WTC11 (cell line): Measurements from ENCODE around the gene MEN1. TPM values are rescaled to one million over a fixed set of nuclear protein-coding genes. Genes with fewer than 3 reads are reported as not detected.
A peak's percentile ranks its signal among the peaks of the same experiment; 100 is the strongest.

Experiments
- ATAC-seq: fragments of 200-7000 bp; cut with Tn5 transposase; 2 replicates; pipeline ENCODE4 v1.10.0; 2021; ENCODE audit warnings: mild to moderate bottlenecking, moderate library complexity
- CTCF ChIA-PET: fragments of 300-600 bp; sonication (Branson Sonifier 250); formaldehyde crosslinking; loops from one replicate; lab custom pipeline; 2021; ENCODE audit warnings: antibody characterized with exemption; lab: Charles Lee
- POLR2A ChIA-PET: fragments of 350-600 bp; sonication (Branson Sonifier 250); formaldehyde crosslinking; loops from one replicate; lab custom pipeline; 2021; ENCODE audit warnings: antibody characterized with exemption; lab: Charles Lee
- DNase-seq: peaks from one replicate; pipeline ENCODE4 v3.0.0; 2021; ENCODE audit warnings: low spot score
- H3K27ac Mint-ChIP-seq: 2 replicates; pipeline ENCODE4 v1.8.0; 2021; ENCODE audit warnings: mixed read lengths
- H3K27me3 Mint-ChIP-seq: 2 replicates; pipeline ENCODE4 v1.8.0; 2021; ENCODE audit warnings: low read depth, mild to moderate bottlenecking, moderate library complexity, mixed read lengths
- H3K36me3 Mint-ChIP-seq: 2 replicates; pipeline ENCODE4 v1.8.0; 2021; ENCODE audit warnings: mixed read lengths
- H3K4me1 Mint-ChIP-seq: 2 replicates; pipeline ENCODE4 v1.8.0; 2022; ENCODE audit warnings: mixed read lengths
- H3K4me3 Mint-ChIP-seq: 2 replicates; pipeline ENCODE4 v1.8.0; 2021; ENCODE audit warnings: mild to moderate bottlenecking, moderate library complexity, mixed read lengths
- H3K9me3 Mint-ChIP-seq: 2 replicates; pipeline ENCODE4 v1.8.0; 2021; ENCODE audit warnings: mixed read lengths
- CBFB ChIP-seq: sonication (generic); formaldehyde crosslinking; IDR thresholded peaks from 2 replicates; pipeline ENCODE4 v1.8.1; 2022; ENCODE audit warnings: mild to moderate bottlenecking, low read depth, missing genetic modification reagents
- FOXJ3 ChIP-seq: sonication (generic); formaldehyde crosslinking; IDR thresholded peaks from 2 replicates; pipeline ENCODE4 v1.9.0; 2021; ENCODE audit warnings: missing genetic modification reagents, mild to moderate bottlenecking, borderline replicate concordance
- FOXP1 ChIP-seq: sonication (generic); formaldehyde crosslinking; IDR thresholded peaks from 2 replicates; pipeline ENCODE4 v1.8.0; 2022; ENCODE audit warnings: missing genetic modification reagents, mild to moderate bottlenecking, moderate library complexity, borderline replicate concordance
- GABPB1 ChIP-seq: sonication (generic); formaldehyde crosslinking; IDR thresholded peaks from 2 replicates; pipeline ENCODE4 v1.8.1; 2023; ENCODE audit warnings: mild to moderate bottlenecking, missing genetic modification reagents
- GRHL2 ChIP-seq: fragments of 250-450 bp; sonication (Bioruptor Pico); IDR thresholded peaks from 2 replicates; pipeline ENCODE4 v1.8.0; 2022; ENCODE audit warnings: mild to moderate bottlenecking, moderate library complexity; ENCODE audit not compliant: insufficient replicate concordance, severe bottlenecking
- IRF2 ChIP-seq: sonication (generic); formaldehyde crosslinking; IDR thresholded peaks from 2 replicates; pipeline ENCODE4 v1.8.0; 2022; ENCODE audit warnings: low read depth, missing genetic modification reagents, borderline replicate concordance
- KAT7 ChIP-seq: sonication (generic); formaldehyde crosslinking; IDR thresholded peaks from 2 replicates; pipeline ENCODE4 v1.8.1; 2023; ENCODE audit warnings: missing genetic modification reagents, mild to moderate bottlenecking, borderline replicate concordance
- NR3C1 ChIP-seq: sonication (generic); formaldehyde crosslinking; conservative IDR thresholded peaks from 2 replicates; pipeline ENCODE4 v1.8.1; 2023; ENCODE audit warnings: low read depth, mild to moderate bottlenecking, missing genetic modification reagents
- PRRX2 ChIP-seq: fragments of 250-450 bp; sonication (Bioruptor Pico); IDR thresholded peaks from 2 replicates; pipeline ENCODE4 v1.8.0; 2021; ENCODE audit warnings: mild to moderate bottlenecking
- TCF7 ChIP-seq: sonication (generic); formaldehyde crosslinking; IDR thresholded peaks from 2 replicates; pipeline ENCODE4 v1.8.0; 2022; ENCODE audit warnings: mild to moderate bottlenecking, low read depth, missing genetic modification reagents, moderate library complexity
- TEAD1 ChIP-seq: sonication (generic); formaldehyde crosslinking; IDR thresholded peaks from 2 replicates; pipeline ENCODE4 v1.8.0; 2022; ENCODE audit warnings: mild to moderate bottlenecking, missing genetic modification reagents
- ZBTB21 ChIP-seq: sonication (generic); formaldehyde crosslinking; IDR thresholded peaks from 2 replicates; pipeline ENCODE4 v1.8.1; 2023; ENCODE audit warnings: mild to moderate bottlenecking, missing genetic modification reagents, borderline replicate concordance
- ZNF263 ChIP-seq: sonication (generic); formaldehyde crosslinking; IDR thresholded peaks from 2 replicates; pipeline ENCODE4 v1.8.1; 2022; ENCODE audit warnings: low read depth, mild to moderate bottlenecking, moderate library complexity, missing genetic modification reagents
- ZNF317 ChIP-seq: sonication (generic); formaldehyde crosslinking; IDR thresholded peaks from 2 replicates; pipeline ENCODE4 v1.8.1; 2023; ENCODE audit warnings: low read depth, mild to moderate bottlenecking, moderate library complexity, missing genetic modification reagents, borderline replicate concordance
- ZSCAN18 ChIP-seq: fragments of 250-450 bp; sonication (Bioruptor Pico); IDR thresholded peaks from 2 replicates; pipeline ENCODE4 v2.1.2; 2022; ENCODE audit warnings: mild to moderate bottlenecking, moderate library complexity
- total RNA-seq: library from RNA; stranded (reverse); gene quantifications from 3 replicates; pipeline ENCODE4 v1.2.3, GENCODE V29; 2021
- TF ChIP-seq, protein P1 (sequence below): sonication (generic); formaldehyde crosslinking; IDR thresholded peaks from 2 replicates; pipeline ENCODE4 v1.8.1; 2022; ENCODE audit warnings: low read depth, mild to moderate bottlenecking, moderate library complexity, missing genetic modification reagents, borderline replicate concordance
- TF ChIP-seq, protein P2 (sequence below): sonication (generic); formaldehyde crosslinking; IDR thresholded peaks from 2 replicates; pipeline ENCODE4 v1.8.0; 2022; ENCODE audit warnings: mild to moderate bottlenecking, missing genetic modification reagents
- TF ChIP-seq, protein P3 (sequence below): sonication (generic); formaldehyde crosslinking; conservative IDR thresholded peaks from 2 replicates; pipeline ENCODE4 v1.8.1; 2023; ENCODE audit warnings: mild to moderate bottlenecking, low read depth, missing genetic modification reagents, moderate library complexity
- TF ChIP-seq, protein P4 (sequence below): fragments of 250-450 bp; sonication (Bioruptor Pico); IDR thresholded peaks from 2 replicates; pipeline ENCODE4 v1.9.0; 2021; ENCODE audit warnings: mild to moderate bottlenecking

Gene MEN1
- total RNA-seq, 1 experiment from 2014 or later: 47.1 TPM

GRCh38 chr11:64768300-64768694 lies 42.1 kb downstream of the MEN1 start:
- no peaks in the 10 kb centered on the region for H3K9me3 Mint-ChIP-seq
- POLR2A ChIA-PET: interaction anchor here (0.6 kb wide), 1 partner anchor 375 kb away, joined by 3 read pairs; no protein-coding TSS in a partner anchor
- peaks cover 43% of the 10 kb centered on the region for H3K4me1 Mint-ChIP-seq
- ATAC-seq: no peak
- H3K27me3 Mint-ChIP-seq: no peaks in the 10 kb centered on the region
- no peak for DNase-seq
- H3K4me3 Mint-ChIP-seq: no peak overlapping the region
- peaks cover 84% of the 10 kb centered on the region for H3K36me3 Mint-ChIP-seq
- TF ChIP-seq, protein P1, sequence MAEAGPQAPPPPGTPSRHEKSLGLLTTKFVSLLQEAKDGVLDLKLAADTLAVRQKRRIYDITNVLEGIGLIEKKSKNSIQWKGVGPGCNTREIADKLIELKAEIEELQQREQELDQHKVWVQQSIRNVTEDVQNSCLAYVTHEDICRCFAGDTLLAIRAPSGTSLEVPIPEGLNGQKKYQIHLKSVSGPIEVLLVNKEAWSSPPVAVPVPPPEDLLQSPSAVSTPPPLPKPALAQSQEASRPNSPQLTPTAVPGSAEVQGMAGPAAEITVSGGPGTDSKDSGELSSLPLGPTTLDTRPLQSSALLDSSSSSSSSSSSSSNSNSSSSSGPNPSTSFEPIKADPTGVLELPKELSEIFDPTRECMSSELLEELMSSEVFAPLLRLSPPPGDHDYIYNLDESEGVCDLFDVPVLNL: no peak
- no peak for TF ChIP-seq TCF7 (CRISPR knock-in tag)
- TF ChIP-seq, protein P2, sequence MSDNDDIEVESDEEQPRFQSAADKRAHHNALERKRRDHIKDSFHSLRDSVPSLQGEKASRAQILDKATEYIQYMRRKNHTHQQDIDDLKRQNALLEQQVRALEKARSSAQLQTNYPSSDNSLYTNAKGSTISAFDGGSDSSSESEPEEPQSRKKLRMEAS (CRISPR knock-in tag): no peak
- TF ChIP-seq, protein P3, sequence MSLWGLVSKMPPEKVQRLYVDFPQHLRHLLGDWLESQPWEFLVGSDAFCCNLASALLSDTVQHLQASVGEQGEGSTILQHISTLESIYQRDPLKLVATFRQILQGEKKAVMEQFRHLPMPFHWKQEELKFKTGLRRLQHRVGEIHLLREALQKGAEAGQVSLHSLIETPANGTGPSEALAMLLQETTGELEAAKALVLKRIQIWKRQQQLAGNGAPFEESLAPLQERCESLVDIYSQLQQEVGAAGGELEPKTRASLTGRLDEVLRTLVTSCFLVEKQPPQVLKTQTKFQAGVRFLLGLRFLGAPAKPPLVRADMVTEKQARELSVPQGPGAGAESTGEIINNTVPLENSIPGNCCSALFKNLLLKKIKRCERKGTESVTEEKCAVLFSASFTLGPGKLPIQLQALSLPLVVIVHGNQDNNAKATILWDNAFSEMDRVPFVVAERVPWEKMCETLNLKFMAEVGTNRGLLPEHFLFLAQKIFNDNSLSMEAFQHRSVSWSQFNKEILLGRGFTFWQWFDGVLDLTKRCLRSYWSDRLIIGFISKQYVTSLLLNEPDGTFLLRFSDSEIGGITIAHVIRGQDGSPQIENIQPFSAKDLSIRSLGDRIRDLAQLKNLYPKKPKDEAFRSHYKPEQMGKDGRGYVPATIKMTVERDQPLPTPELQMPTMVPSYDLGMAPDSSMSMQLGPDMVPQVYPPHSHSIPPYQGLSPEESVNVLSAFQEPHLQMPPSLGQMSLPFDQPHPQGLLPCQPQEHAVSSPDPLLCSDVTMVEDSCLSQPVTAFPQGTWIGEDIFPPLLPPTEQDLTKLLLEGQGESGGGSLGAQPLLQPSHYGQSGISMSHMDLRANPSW (CRISPR knock-in tag): no peak
- TF ChIP-seq KAT7 (CRISPR knock-in tag): no peak
- TF ChIP-seq ZSCAN18 (CRISPR knock-in tag): no peak
- TF ChIP-seq, protein P4, sequence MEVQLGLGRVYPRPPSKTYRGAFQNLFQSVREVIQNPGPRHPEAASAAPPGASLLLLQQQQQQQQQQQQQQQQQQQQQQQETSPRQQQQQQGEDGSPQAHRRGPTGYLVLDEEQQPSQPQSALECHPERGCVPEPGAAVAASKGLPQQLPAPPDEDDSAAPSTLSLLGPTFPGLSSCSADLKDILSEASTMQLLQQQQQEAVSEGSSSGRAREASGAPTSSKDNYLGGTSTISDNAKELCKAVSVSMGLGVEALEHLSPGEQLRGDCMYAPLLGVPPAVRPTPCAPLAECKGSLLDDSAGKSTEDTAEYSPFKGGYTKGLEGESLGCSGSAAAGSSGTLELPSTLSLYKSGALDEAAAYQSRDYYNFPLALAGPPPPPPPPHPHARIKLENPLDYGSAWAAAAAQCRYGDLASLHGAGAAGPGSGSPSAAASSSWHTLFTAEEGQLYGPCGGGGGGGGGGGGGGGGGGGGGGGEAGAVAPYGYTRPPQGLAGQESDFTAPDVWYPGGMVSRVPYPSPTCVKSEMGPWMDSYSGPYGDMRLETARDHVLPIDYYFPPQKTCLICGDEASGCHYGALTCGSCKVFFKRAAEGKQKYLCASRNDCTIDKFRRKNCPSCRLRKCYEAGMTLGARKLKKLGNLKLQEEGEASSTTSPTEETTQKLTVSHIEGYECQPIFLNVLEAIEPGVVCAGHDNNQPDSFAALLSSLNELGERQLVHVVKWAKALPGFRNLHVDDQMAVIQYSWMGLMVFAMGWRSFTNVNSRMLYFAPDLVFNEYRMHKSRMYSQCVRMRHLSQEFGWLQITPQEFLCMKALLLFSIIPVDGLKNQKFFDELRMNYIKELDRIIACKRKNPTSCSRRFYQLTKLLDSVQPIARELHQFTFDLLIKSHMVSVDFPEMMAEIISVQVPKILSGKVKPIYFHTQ (CRISPR knock-in tag): no peak
- no peak for TF ChIP-seq GRHL2 (CRISPR knock-in tag)
- no peak for TF ChIP-seq PRRX2
- no peak for TF ChIP-seq FOXJ3 (CRISPR knock-in tag)
- TF ChIP-seq FOXP1: no peak
- no peak for TF ChIP-seq NR3C1 (CRISPR knock-in tag)
- no peak for TF ChIP-seq ZBTB21 (CRISPR knock-in tag)
- TF ChIP-seq TEAD1: no peak
- no peak for TF ChIP-seq IRF2 (CRISPR knock-in tag)
- no peak for TF ChIP-seq GABPB1 (CRISPR knock-in tag)
- TF ChIP-seq ZNF317: no peak
- no peak for TF ChIP-seq CBFB (CRISPR knock-in tag)
- TF ChIP-seq ZNF263 (CRISPR knock-in tag): no peak
- H3K27ac Mint-ChIP-seq: peak overlapping the region; percentile 86
- CTCF ChIA-PET: interaction anchor here (0.6 to 1.2 kb wide), 7 partner anchors 8 to 183 kb away, joined by 3 to 5 read pairs (median 3); partner anchors contain the start of genes PYGM, RASGRP2 and SF1
